Parathyroid adenoma (tissue), 2 donors: ENCODE measurements around the gene SLC51B.
"Not testable (repeated sequence)": the region's sequence is repeated elsewhere in the genome, so short reads cannot be mapped to it uniquely, and the experiment has no call there.

Experiments
- H2AFZ ChIP-seq: fragments of 300-600 bp; sonication (generic); one replicate; pipeline ENCODE4 v1.7.0; 2017; ENCODE audit warnings: antibody characterized with exemption, mild to moderate bottlenecking
- H3K27ac ChIP-seq: fragments of 300-600 bp; sonication (generic); one replicate; pipeline ENCODE4 v1.7.0; 2017
- H3K27me3 ChIP-seq: fragments of 300-600 bp; sonication (generic); one replicate; pipeline ENCODE4 v1.7.0; 2017; ENCODE audit warnings: low read length; ENCODE audit not compliant: control insufficient read depth, insufficient read depth
- H3K36me3 ChIP-seq: fragments of 300-600 bp; sonication (generic); one replicate; pipeline ENCODE4 v1.7.0; 2017; ENCODE audit warnings: low read length; ENCODE audit not compliant: control insufficient read depth, insufficient read depth
- H3K4me1 ChIP-seq: fragments of 300-600 bp; sonication (generic); one replicate; pipeline ENCODE4 v1.7.0; 2017; ENCODE audit warnings: control low read depth
- H3K4me2 ChIP-seq: fragments of 300-600 bp; sonication (generic); one replicate; pipeline ENCODE4 v1.7.0; 2017; ENCODE audit warnings: low read length
- H3K4me3 ChIP-seq: fragments of 300-600 bp; sonication (generic); one replicate; pipeline ENCODE4 v1.7.0; 2017; ENCODE audit warnings: low read depth, low read length
- H3K79me2 ChIP-seq: fragments of 300-600 bp; sonication (generic); one replicate; pipeline ENCODE4 v1.7.0; 2017; ENCODE audit warnings: control low read depth
- H3K9ac ChIP-seq: fragments of 300-600 bp; sonication (generic); one replicate; pipeline ENCODE4 v1.7.0; 2017; ENCODE audit warnings: mild to moderate bottlenecking
- H3K9me3 ChIP-seq: fragments of 300-600 bp; sonication (generic); one replicate; pipeline ENCODE4 v1.7.0; 2017; ENCODE audit warnings: low read length; ENCODE audit not compliant: control insufficient read depth
- CTCF ChIP-seq: fragments of 300-600 bp; sonication (generic); IDR thresholded peaks from one replicate; pipeline ENCODE4 v1.7.0; 2017; ENCODE audit warnings: antibody characterized with exemption, mild to moderate bottlenecking
- donor health status: primary hyperparathyroidism.

Gene SLC51B

GRCh38 chr15:65089206-65089824, 44.1 kb downstream of the SLC51B start:
- Histone ChIP-seq H3K4me2 (no peak overlapping the region), H3K27ac (no peak overlapping the region), H2AFZ (no peak overlapping the region), H3K9ac (no peak overlapping the region), H3K27me3 (no peaks in the 10 kb centered on the region), H3K9me3 (no peaks in the 10 kb centered on the region), H3K36me3 (no peaks in the 10 kb centered on the region), H3K4me1 (no peaks in the 10 kb centered on the region), H3K4me3 (no peak overlapping the region), H3K79me2 (no peaks in the 10 kb centered on the region)
- TF ChIP-seq CTCF: no peak

GRCh38 chr15:65091946-65092770, 47.0 kb downstream of the SLC51B start:
- no peak overlapping the region for H3K9ac ChIP-seq
- H3K27ac ChIP-seq: no peak overlapping the region
- TF ChIP-seq CTCF: no peak

GRCh38 chr15:65092911-65093792, 48.0 kb downstream of the SLC51B start:
- no peak overlapping the region for H3K4me2 ChIP-seq
- H3K9ac ChIP-seq: no peak overlapping the region
- no peak overlapping the region for H2AFZ ChIP-seq
- TF ChIP-seq CTCF: no peak
- no peak overlapping the region for H3K4me3 ChIP-seq
- H3K79me2 ChIP-seq: no peaks in the 10 kb centered on the region
- H3K27ac ChIP-seq: no peak overlapping the region
- H3K9me3 ChIP-seq: no peaks in the 10 kb centered on the region
- no peaks in the 10 kb centered on the region for H3K36me3 ChIP-seq
- no peaks in the 10 kb centered on the region for H3K27me3 ChIP-seq
- H3K4me1 ChIP-seq: no peaks in the 10 kb centered on the region

More at GRCh38 chr15:65091946-65092770, 47.0 kb downstream of the SLC51B start:
- Histone ChIP-seq H2AFZ (no peak overlapping the region), H3K79me2 (no peaks in the 10 kb centered on the region), H3K4me1 (no peaks in the 10 kb centered on the region), H3K4me3 (no peak overlapping the region), H3K27me3 (no peaks in the 10 kb centered on the region), H3K4me2 (no peak overlapping the region), H3K36me3 (no peaks in the 10 kb centered on the region), H3K9me3 (no peaks in the 10 kb centered on the region)

GRCh38 chr15:65093793-65094170, 48.6 kb downstream of the SLC51B start:
- not testable (repeated sequence) for H3K9me3 ChIP-seq, H3K4me2 ChIP-seq, H3K4me3 ChIP-seq, H3K27ac ChIP-seq, H3K9ac ChIP-seq, H3K4me1 ChIP-seq, H3K27me3 ChIP-seq, H2AFZ ChIP-seq, H3K79me2 ChIP-seq, H3K36me3 ChIP-seq
